Muscle layer of colon (tissue), 2 donors: ENCODE data around the gene PRXL2A.

Experiments used
- H3K27ac ChIP-seq: one replicate; pipeline ENCODE4 v1.7.0; 2013; ENCODE audit warnings: low read depth, mild to moderate bottlenecking, low read length, moderate library complexity
- H3K27me3 ChIP-seq, 2 donors: one replicate each; pipeline ENCODE4 v1.7.0; 2013; ENCODE audit warnings: low read length in 2 of 2, mild to moderate bottlenecking in 2 of 2; ENCODE audit not compliant: insufficient read depth in 2 of 2, control insufficient read depth in 1 of 2
- H3K36me3 ChIP-seq: one replicate; pipeline ENCODE4 v1.7.0; 2013; ENCODE audit warnings: mild to moderate bottlenecking, low read length; ENCODE audit not compliant: insufficient read depth
- H3K4me1 ChIP-seq: one replicate; pipeline ENCODE4 v1.7.0; 2013; ENCODE audit warnings: mild to moderate bottlenecking, low read length; ENCODE audit not compliant: insufficient read depth
- H3K4me3 ChIP-seq, 2 donors: one replicate each; pipeline ENCODE4 v1.7.0; 2013; ENCODE audit warnings: low read length in 2 of 2, low read depth in 1 of 2, mild to moderate bottlenecking in 1 of 2, moderate library complexity in 1 of 2
- H3K9ac ChIP-seq: one replicate; pipeline ENCODE4 v1.7.0; 2013; ENCODE audit warnings: low read length
- H3K9me3 ChIP-seq: one replicate; pipeline ENCODE4 v1.7.0; 2013; ENCODE audit warnings: mild to moderate bottlenecking, low read length
- donor health status: abdominal sarcoma.
- donor health status: Adenocarcinoma of cecum.

The PRXL2A gene

GRCh38 chr10:80457554-80458262 lies 49.4 kb downstream of the PRXL2A start:
- Histone ChIP-seq H3K27me3 (no peaks in the 10 kb centered on the region), H3K36me3 (no peaks in the 10 kb centered on the region), H3K4me3 (no peak overlapping the region), H3K27ac (no peak overlapping the region), H3K4me1 (peaks cover 75% of the 10 kb centered on the region), H3K9me3 (no peaks in the 10 kb centered on the region), H3K9ac (no peak overlapping the region)

DNA sequence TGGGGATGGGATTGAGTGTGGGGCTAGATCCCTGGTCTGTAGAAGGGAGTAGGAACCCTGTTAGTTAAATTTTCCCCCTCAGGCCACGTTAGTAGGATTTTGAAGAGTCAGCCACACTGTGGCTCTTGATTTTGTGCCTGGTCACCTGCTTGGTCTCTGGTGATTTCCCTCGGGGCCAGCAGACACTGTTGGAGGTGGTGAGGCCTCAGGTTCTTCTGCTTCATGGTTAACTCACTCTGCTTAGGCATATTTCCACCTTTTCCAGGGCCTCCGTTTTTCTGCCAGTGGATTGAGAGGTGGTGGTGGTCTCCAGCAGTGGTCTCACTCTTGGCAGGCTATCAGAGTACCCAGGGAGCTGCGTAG lies 49.9 kb downstream of the PRXL2A start:
- peaks cover 78% of the 10 kb centered on the region for H3K4me1 ChIP-seq
- H3K27ac ChIP-seq, result no peak overlapping the region
- H3K27me3 ChIP-seq, result no peaks in the 10 kb centered on the region
- no peak overlapping the region for H3K9ac ChIP-seq
- H3K36me3 ChIP-seq, result no peaks in the 10 kb centered on the region
- H3K9me3 ChIP-seq, result no peaks in the 10 kb centered on the region
- H3K4me3 ChIP-seq, result no peak overlapping the region

- H3K27ac ChIP-seq, result no peak overlapping the region
- no peak overlapping the region for H3K4me3 ChIP-seq
- H3K4me1 ChIP-seq, result peaks cover 79% of the 10 kb centered on the region
- H3K36me3 ChIP-seq, result no peaks in the 10 kb centered on the region
- no peaks in the 10 kb centered on the region for H3K9me3 ChIP-seq
- H3K9ac ChIP-seq, result no peak overlapping the region
- H3K27me3 ChIP-seq, result no peaks in the 10 kb centered on the region
Observed at GRCh38 chr10:80458638-80459037, 50.3 kb downstream of the PRXL2A start.

DNA sequence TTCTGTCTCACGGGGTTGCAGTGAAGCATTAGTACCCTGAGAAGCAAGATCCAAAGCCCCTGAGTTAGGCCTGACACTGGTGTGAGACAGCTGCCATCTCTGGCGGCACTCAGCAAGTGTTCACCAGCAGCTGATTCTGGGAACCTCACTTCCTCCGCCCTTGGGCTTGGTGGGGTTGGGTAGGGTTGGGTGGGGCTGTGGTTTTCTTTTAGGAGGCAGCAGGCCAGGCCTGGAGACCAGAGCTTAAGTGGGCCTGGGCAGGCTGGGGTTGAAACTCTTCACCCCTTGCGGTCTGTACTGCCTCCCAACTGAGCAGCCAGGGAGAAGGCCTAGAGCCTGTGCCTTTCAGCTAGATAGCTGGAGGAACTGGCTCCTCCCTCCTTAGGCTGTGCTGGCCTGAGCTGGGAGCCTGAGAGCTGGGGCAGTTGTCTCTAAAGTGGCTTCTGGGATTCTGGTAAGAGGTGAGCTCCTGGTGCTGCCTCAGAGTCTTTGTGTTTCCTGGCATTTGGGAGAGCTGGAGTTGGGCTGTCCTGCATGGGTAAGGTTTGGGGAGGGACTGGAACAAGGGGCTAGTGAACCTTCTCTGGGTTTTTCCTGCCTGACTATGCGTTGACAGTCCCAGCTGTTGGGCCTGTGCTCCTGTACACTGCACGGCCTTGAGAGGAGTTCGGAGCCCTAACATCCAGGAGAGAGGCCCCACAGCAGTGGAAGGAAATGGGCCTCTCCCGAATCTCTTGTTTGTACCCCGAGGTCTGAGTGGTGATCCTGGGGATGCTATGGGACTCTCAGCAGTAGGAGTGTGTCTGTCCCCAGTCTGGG lies 50.9 kb downstream of the PRXL2A start:
- Histone ChIP-seq H3K4me1 (peaks cover 85% of the 10 kb centered on the region), H3K27ac (peak overlapping the region; percentile 32), H3K9ac (peak overlapping the region; percentile 41), H3K27me3 (no peaks in the 10 kb centered on the region), H3K4me3 (no peak overlapping the region), H3K36me3 (no peaks in the 10 kb centered on the region), H3K9me3 (no peaks in the 10 kb centered on the region)

GRCh38 chr10:80460399-80461207 lies 52.3 kb downstream of the PRXL2A start:
- peak overlapping the region; percentile 73 for H3K27ac ChIP-seq
- no peaks in the 10 kb centered on the region for H3K27me3 ChIP-seq
- no peak overlapping the region for H3K9ac ChIP-seq
- no peaks in the 10 kb centered on the region for H3K36me3 ChIP-seq
- no peak overlapping the region for H3K4me3 ChIP-seq
- H3K4me1 ChIP-seq, result peaks cover 92% of the 10 kb centered on the region
- H3K9me3 ChIP-seq, result no peaks in the 10 kb centered on the region

- no peak overlapping the region for H3K9ac ChIP-seq
Observed at GRCh38 chr10:80461208-80462183, 53.1 kb downstream of the PRXL2A start.

DNA sequence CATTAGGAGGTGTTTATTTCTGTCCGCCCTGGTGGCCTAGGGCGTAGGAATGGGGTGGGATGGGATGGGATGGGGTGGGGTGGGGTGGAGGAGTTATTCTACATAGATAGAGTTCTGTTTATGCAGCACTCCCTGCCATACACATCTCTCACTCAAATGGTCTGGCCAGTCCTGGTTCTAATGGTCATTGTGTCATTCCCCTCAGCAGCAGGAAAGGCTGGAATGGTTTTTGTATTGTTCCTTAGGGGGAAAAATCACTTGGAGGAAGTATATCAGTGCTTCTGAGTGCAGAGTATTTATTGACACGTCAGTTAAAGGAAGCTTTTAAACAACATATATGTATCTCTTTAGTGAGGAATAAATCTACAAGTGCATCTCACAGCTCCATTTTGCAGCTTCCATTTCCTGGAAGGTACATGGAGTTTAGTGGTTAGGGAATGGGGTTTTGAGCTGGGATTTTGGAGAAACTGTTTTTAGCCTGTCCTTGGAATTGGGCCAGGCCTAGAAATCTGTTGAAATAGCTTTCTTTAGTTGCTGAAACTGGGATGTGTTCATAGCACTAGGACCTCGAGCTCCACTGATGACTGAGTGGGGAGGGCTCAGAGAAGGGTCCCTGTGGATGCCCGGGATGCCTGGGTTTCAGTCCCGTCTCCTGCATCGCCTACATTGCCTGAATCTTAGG lies 54.1 kb downstream of the PRXL2A start:
- Histone ChIP-seq H3K9me3 (no peaks in the 10 kb centered on the region), H3K27ac (peak overlapping the region; percentile 35), H3K36me3 (no peaks in the 10 kb centered on the region), H3K27me3 (no peaks in the 10 kb centered on the region), H3K9ac (no peak overlapping the region), H3K4me3 (no peak overlapping the region), H3K4me1 (peaks cover 91% of the 10 kb centered on the region)

More at GRCh38 chr10:80461208-80462183, 53.1 kb downstream of the PRXL2A start:
- Histone ChIP-seq H3K36me3 (no peaks in the 10 kb centered on the region), H3K27me3 (no peaks in the 10 kb centered on the region), H3K9me3 (no peaks in the 10 kb centered on the region), H3K4me1 (peaks cover 92% of the 10 kb centered on the region), H3K4me3 (no peak overlapping the region), H3K27ac (peak overlapping the region; percentile 73)

GRCh38 chr10:80462981-80463741 lies 54.8 kb downstream of the PRXL2A start:
- Histone ChIP-seq H3K36me3 (no peaks in the 10 kb centered on the region), H3K9ac (no peak overlapping the region), H3K27me3 (no peaks in the 10 kb centered on the region), H3K9me3 (no peaks in the 10 kb centered on the region), H3K27ac (peak overlapping the region; percentile 52), H3K4me1 (peaks cover 87% of the 10 kb centered on the region), H3K4me3 (peak overlapping the region in 1 of 2 donors; percentile 19)

GRCh38 chr10:80463868-80464267 lies 55.5 kb downstream of the PRXL2A start:
- Histone ChIP-seq H3K4me1 (peaks cover 83% of the 10 kb centered on the region), H3K27ac (peak overlapping the region; percentile 52), H3K27me3 (no peaks in the 10 kb centered on the region), H3K4me3 (peak overlapping the region in 1 of 2 donors; percentile 19), H3K9me3 (no peaks in the 10 kb centered on the region), H3K9ac (no peak overlapping the region), H3K36me3 (no peaks in the 10 kb centered on the region)
